ENCODE results near the gene EIF4EBP2.

The EIF4EBP2 gene

GRCh38 chr10:70404036-70404786, at the start of gene EIF4EBP2:
Gene EIF4EBP2, plus strand, starts transcription at chr10:70404145. Its CDS starts 257 bp downstream, at chr10:70404402.
- DNase-seq, result peak; percentile 74

GRCh38 chr10:70354556-70354955, 49.4 kb upstream of the EIF4EBP2 start:
- DNase-seq, result no peak

GRCh38 chr10:70355051-70356021, 48.6 kb upstream of the EIF4EBP2 start:
- DNase-seq, result no peak

GRCh38 chr10:70357565-70357964, 46.4 kb upstream of the EIF4EBP2 start:
- DNase-seq, result no peak

GRCh38 chr10:70358446-70358845, 45.5 kb upstream of the EIF4EBP2 start:
- DNase-seq, result no peak

GRCh38 chr10:70359017-70359550, 44.9 kb upstream of the EIF4EBP2 start:
- no peak for DNase-seq

- DNase-seq, result no peak
Measured at GRCh38 chr10:70360215-70360614, 43.7 kb upstream of the EIF4EBP2 start.

GRCh38 chr10:70362328-70362727, 41.6 kb upstream of the EIF4EBP2 start:
- no peak for DNase-seq

GRCh38 chr10:70363292-70363691, 40.7 kb upstream of the EIF4EBP2 start:
- no peak for DNase-seq

GRCh38 chr10:70363971-70364771, 39.8 kb upstream of the EIF4EBP2 start:
- peak; percentile 57 for DNase-seq

GRCh38 chr10:70364772-70365091, 39.2 kb upstream of the EIF4EBP2 start:
- DNase-seq, result no peak

GRCh38 chr10:70367195-70367796, 36.6 kb upstream of the EIF4EBP2 start:
- DNase-seq, result no peak

- DNase-seq, result no peak
Measured at GRCh38 chr10:70368774-70369482, 35.0 kb upstream of the EIF4EBP2 start.

GRCh38 chr10:70369498-70370018, 34.4 kb upstream of the EIF4EBP2 start:
- no peak for DNase-seq

- DNase-seq, result no peak
Measured at GRCh38 chr10:70370766-70371165, 33.2 kb upstream of the EIF4EBP2 start.

GRCh38 chr10:70371846-70372245, 32.1 kb upstream of the EIF4EBP2 start:
- DNase-seq, result no peak

- DNase-seq, result no peak
Measured at GRCh38 chr10:70374775-70375614, 28.9 kb upstream of the EIF4EBP2 start.

- DNase-seq, result no peak
Measured at GRCh38 chr10:70376436-70377378, 27.2 kb upstream of the EIF4EBP2 start.

GRCh38 chr10:70378122-70378521, 25.8 kb upstream of the EIF4EBP2 start:
- DNase-seq, result no peak
